A204.1 (cell line): Measurements from ENCODE around the gene DNAJC12.
A peak's percentile ranks its signal among the peaks of the same experiment; 100 is the strongest.
"Not testable (repeated sequence)": the region's sequence is repeated elsewhere in the genome, so short reads cannot be mapped to it uniquely, and the experiment has no call there.

ENCODE experiments used
- FAIRE-seq: peaks from 2 replicates; lab custom pipeline; 2012; peaks lifted over from hg19 to GRCh38; lab: Jason Lieb, UNC

The DNAJC12 gene

DNA sequence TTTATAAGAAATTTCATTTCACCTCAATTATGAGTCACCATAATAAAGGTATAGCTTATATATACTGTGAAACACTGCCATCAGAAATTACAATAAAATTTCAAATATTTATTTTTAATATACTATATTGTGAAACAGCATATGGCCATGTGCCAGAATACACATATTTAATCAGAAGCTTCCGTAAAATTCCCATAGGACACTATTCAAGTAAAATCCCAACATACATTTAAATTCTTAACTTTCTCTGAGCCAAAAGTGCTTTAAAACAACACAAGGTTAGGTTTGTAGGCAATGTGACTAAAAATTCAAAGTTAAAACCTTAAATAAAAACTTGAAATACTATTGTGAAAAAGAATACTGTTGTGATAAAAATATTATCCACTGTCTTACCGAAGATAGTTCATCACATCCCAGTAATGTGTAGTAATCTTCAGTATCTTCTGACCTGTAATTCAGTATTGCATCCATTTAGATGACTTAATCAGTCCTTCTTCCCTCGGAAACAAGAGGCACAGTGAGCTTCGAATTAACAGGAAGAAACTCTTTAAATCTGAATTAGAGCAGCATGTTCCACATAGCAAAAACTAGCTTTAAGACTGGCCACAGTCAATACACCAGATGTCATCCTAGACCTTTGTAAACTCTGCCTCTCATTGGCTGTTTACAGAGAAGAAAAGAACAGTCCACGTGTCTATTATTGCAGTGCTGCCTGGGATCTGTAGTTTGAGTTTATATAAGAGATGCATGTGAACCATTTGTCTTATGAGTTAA is at the start of gene DNAJC12:
Gene DNAJC12, minus strand, starts transcription at position 648 of the 774 bp plus-strand sequence. Its CDS starts 177 bp downstream, at position 471.
- FAIRE-seq, result no peak

DNA sequence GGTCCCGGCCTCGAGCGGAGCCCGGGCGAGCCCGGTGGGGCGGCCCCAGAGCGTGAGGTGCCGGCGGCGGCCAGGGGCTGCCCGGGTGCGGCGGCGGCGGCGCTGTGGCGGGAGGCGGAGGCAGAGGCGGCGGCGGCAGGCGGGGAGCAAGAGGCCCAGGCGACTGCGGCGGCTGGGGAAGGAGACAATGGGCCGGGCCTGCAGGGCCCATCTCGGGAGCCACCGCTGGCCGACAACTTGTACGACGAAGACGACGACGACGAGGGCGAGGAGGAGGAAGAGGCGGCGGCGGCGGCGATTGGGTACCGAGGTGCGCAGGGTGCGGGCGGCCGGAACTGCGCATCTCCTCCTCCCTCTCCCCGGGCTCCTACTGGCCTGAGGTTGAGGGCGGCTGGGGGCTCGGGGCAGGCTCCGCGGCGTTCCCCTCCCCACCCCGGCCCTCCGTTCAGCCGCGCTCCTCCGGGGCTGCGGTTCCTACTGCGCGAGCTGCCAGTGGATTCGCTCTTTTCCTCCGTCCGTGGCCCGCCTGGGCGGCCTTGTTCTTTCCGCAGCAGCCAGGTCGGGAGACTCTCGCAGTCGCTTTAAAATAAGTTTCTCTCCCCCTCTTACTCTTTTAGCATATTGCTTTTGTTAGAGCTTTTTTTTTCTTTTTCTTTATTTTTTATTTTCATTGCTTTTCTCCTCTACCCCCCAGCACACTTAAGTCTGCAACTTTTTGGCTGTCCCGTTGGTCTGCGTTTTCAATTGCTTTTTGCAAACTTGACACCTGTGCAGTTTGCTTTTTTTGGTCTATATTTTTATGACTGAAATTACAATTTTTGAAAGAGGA is 47.1 kb upstream of the DNAJC12 start:
- FAIRE-seq, result no peak

DNA sequence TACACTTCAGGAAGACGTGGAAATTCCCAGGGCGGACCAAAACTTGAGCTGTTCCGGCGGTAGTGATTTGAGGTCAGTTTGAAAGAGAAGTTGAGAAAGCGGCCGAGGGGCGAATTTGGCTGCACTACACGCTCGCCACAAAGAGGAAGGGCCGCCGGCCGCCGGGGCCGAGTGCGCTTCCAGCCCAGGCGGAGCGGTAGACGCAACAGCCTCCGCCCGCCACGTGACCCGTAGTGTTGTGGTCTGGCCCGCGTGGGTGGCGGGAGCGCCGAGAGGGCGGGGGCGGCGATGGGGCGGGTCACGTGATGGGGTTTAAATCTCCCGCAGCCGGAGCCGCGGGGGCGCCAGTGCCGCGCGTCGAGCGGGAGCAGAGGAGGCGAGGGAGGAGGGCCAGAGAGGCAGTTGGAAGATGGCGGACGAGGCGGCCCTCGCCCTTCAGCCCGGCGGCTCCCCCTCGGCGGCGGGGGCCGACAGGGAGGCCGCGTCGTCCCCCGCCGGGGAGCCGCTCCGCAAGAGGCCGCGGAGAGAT is 46.4 kb upstream of the DNAJC12 start, which contains the start of gene SIRT1:
Gene SIRT1, plus strand, starts transcription at position 344 of the 529 bp plus-strand sequence. Its CDS starts 66 bp downstream, at position 410.
- no peak for FAIRE-seq

DNA sequence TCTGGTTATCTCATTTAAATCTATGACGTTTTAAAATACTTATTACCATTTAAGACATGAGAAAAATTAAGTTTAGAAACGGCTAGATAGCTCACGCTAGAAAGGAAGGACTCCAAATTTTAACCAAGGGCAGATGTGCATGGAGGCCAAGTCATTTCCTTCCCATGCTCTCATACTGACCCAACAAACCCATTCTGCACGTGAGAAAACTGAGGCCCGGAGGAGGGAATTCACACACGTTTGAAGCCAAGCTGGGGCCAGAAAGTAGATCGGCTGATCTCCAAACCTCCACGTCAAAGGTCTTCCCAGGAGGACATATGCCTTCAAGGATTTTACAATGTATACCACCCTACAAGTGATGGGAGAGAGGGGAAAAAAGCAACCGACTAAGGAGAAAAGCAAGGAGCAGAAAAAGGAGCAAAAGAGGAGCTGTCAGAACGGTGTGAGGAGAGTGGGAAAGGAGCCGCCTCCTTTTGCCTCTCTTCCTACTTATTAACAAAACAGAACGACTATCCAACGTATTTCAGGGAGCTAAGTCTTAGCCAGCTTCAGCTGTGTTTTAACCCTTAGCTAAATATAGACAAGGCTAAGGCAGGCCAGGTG is 45.8 kb upstream of the DNAJC12 start:
- no peak for FAIRE-seq

DNA sequence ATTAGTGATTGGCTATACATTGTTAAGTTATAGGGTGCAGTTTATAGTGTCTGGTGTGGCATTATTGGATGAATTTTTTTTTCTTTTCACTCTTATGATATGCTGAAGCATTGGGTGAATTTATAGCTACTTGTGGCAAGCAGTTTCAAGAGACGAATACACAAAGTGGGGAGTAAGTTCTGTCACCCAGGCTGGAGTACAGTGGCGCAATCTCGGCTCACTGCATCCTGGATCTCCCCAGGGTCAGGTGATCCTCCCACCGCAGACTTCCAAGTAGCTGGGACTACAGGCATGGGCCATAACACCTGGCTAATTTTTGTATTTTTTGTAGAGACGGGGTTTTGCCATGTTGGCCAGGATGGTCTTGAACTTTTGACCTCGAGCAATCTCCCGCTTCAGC is 40.1 kb upstream of the DNAJC12 start:
- no peak for FAIRE-seq

DNA sequence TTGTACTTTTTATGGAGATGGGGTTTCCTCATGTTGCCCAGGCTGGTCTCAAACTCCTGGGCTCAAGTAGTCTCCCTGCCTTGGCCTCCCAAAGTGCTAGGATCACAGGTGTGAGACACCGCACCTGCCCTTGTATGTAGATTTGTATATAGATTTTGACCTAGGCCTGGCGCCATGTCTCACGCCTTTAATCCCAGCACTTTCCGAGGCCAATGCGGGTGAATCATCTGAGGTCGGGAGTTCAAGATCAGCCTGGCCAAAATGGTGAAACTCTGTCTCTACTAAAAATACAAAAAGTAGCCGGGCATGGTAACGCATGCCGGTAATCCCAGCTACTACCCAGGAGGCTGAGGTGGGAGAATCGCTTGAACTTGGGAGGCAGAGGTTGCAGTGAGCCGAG is 39.4 kb upstream of the DNAJC12 start:
- not testable (repeated sequence) for FAIRE-seq

DNA sequence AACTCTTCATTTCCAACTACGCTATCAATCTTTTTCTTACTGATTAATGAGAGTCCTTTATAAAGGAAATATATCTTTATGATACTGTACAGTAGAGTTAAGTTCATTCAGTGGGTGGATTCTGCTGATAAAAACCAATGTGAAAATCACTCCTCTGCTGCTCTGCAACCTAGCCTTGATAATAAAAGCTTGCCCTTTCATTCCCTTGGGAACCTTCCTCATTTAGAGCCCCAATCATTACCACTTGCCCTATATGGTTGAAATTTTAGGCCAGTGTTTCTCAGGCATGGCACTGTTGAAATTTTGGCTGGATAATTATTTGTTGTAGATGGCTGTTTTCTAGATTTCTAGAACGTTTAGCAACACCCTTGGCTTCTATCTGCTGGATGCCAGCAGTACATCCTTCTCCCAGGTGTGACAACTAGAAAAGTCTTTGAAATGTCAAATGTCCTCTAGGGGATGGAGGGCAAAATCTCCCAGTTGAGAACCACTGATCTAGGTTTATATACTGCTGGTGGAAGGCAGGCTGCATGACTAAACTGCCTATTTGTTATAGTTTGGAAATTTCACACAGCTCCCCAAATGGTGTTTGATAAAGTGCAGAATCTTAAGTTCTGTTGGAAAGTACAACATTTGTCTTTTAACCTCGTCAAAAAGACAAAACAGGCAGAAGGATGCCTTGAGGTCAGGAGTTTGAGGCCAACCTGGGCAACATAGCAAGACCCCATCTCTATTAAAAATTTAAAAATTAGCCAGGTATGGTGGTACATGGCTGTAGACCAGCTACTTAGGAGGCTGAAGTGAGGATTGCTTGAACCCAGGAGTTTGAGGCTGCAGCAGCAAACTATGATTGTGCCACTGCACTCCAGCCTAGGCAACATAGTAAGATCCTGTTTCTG is 37.6 kb upstream of the DNAJC12 start:
- FAIRE-seq, result no peak

DNA sequence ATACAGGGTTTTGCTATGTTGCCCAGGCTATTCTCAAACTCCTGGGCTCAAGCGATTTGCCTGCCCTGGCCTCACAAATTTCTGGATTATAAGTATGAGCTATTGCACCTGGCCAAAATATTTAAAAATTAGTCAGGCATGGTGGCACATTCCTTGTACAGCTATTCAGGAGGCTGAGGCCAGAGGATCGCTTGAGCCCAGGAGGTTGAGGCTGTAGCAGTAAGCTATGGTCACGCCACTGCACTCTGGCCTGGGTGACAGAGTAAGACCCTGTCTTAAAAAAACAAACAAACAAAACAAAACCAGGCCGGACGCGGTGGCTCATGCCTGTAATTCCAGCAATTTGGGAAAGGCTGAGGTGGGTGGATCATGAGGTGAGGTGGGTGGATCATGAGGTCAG is 32.0 kb upstream of the DNAJC12 start:
- no peak for FAIRE-seq

DNA sequence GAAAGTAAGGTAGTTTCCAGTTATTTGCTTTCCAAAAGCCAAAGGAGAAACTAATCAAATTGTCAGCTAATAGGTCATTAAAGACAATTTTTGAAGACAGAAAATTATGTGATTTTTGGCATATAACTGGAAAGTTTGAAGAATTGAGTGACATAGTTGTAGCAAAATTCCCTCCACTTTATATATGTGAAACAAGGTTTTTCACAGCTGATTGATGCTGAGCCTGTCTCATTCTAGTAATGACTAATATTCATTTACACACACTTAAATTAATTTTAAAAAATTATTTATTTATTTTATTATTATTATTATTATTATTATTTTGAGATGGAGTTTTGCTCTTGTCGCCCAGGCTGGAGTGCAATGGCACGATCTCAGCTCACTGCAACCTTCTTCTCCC is 30.1 kb upstream of the DNAJC12 start:
- no peak for FAIRE-seq

DNA sequence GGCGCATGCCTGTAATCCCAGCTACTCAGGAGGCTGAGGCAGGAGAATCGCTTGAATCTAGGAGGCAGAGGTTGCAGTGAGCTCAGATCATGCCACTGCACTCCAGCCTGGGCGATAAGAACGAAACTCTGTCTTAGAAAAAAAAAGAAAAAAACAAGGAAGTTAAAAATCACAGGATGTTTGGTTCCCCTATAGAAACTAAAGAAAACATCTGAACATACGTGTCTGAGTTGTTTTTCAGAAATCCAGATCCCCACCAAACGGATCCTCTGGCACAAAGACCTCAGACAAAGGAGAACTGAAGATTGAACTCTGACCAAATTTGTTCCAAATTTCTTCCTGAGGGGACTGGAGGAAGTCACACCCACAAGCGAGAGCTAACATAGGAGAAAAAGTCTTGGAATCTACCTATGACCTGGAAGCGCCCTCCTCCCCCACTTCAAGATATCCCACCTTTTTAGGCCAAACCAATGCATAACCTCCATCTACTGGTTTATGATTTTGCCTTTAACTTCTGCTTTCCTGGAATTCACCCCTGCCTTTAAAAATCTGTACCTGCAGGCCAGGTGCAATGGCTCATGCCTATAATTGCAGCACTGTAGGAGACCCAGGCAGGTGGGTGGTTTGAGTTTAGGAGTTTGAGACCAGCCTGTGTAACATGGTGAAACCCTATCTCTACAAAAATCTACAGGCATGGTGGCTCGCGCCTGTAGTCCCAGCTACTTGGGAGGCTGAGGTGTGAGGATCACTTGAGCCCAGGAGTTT is 26.8 kb upstream of the DNAJC12 start:
- no peak for FAIRE-seq

DNA sequence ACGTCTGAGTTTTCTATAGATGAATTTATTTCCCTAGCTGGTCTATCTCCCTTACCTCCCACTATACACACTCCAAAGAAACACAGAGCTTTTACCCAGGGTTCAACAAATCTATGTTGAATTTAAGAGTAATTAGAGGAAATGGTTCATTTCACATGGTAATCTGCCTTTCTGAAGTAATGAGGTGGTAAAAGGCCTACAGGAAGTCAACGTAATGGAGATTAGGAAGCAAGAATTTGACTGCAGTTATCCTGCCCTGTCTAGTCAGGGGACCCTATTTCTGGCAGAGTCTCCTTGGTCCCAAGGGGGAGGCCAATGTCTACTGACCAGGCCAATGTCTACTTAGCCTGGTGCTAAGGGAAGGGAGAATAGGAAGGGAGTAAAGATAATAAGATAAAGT is 25.1 kb upstream of the DNAJC12 start:
- FAIRE-seq, result no peak

DNA sequence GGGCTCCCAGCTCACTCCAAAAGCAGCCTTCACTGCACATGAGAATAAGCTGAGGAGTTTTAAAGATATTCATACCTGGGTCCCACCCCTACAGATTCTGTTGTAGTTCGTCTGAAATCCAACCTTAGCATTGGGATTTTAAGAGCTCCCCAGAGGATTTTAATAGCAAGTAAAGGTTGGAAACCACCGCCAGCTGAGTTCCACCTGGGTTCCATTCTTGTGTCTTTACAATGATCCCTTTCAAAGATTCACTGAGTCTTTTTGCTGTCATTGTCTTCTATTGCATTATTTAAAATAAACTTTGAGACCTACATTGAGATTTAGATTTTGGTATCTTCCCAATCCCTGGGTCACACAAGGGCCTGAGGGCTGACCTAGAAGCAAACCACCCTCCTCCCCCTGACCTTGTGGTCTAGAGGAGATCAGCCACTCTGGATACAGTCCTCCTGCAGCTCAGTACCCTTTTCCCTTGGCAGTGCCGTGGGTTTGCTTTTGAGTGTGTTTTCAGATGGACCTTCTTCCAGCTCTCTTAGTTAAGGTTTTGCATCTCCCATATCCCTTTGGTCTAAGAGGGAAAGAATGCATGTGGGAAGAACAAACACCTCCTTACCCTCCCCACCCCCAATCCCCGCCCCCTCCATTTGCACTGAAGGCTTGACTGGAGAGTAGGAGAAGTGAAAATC is 23.9 kb upstream of the DNAJC12 start:
- no peak for FAIRE-seq

DNA sequence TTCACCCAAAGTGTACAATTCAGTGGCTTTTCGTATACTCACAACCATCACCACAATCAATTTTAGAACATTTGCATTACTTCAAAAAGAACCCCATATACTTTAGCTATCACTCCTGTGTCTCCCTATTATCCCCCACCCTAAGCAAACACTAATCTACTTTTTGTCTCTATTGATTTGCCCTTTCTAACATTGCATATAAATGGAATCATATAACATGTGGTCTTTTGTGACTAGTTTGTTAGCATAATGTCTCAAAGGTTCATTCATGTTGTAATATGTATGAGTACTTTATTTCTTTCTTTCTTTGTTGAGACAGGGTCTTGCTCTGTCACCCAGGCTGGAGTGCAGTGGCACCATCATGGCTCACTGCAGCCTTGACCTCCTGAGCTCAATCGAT is 21.0 kb upstream of the DNAJC12 start:
- no peak for FAIRE-seq

DNA sequence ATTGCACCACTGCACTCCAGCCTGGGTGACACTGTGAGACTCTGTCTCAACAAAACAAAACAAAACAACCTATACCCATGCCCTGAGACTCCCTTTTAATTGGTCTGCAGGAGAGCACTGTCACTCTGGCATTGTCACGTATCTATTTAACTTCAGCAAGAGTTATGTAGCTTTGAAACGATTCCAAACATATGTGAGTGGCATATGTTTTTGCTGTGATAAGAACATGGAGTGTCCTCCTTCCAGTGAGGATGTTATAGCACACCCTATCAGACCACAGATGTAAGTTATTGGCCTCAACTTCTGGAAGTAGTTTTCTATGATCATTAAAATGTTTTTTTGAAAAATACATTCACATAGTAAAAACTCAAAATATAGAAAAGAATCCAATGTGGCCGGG is 15.5 kb upstream of the DNAJC12 start:
- no peak for FAIRE-seq

DNA sequence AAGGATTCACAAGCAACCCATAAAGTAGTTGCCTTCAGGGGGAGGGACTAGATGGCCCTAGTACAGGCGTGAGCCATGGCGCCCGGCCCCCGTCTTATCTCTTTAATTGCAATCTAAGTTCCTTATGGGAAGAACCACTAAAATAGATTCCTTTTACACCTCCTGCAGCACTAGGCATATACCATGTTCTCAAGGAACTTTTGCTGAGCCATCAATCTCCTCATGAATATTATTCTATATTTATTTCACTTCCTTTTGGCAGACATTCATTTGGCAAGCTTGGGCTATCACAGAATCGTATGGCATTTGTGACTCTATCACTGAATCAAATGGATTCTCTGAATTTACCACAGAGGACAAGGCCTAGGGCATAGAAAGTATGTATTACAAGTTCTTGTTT is 14.8 kb upstream of the DNAJC12 start:
- FAIRE-seq, result no peak

DNA sequence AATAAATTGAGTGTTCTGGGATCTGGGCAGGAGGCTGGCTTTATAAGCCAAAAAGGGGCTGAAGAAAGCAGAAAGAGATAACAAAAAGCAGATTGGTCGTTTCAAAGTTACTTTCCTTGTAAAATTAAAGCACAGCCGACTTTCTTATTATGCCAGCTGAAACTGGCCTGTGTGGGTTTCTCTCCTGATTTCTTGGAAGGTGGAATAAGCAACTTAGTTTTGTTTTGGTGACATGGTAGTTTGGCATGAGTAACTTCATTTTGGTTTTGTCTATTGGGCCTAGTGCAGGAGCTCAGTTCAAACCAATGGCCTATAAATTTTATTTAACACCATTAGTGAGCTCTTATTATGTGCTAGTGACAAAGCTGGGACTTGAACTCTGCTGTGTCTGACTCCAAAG is 13.2 kb upstream of the DNAJC12 start:
- FAIRE-seq, result no peak

DNA sequence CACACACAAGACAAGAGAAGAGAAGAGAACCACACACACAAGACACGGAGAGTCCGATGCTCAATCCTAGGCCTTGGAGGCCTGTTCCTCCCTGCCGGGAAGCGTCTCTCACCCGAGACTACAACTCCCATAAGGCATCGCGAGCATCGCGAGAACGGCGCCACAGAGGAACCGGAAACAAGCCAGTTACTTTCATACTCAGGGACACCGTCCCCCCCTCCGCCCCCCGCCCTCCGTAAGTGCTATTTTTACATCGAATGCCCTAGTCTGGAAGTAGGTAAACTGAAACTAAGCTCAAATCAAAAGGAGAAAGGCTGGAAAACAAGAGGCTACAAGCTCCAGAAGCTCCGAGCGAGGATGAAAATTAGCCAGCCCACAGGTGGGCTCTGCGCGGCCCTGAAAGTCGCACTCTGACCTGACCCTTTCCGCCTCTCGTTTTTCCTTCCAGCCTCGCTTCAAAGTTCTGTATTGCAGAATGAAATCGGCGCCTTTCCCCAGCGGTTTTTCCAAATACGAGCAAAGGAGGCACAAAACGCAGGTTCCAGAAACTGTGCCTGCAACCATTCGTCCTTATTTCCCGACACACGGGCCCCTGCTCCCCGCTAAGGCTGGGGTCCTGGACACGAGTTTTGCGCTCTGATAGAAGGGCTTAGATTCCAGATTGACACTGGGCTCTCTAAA is 11.5 kb upstream of the DNAJC12 start:
- peak; percentile 48 for FAIRE-seq

DNA sequence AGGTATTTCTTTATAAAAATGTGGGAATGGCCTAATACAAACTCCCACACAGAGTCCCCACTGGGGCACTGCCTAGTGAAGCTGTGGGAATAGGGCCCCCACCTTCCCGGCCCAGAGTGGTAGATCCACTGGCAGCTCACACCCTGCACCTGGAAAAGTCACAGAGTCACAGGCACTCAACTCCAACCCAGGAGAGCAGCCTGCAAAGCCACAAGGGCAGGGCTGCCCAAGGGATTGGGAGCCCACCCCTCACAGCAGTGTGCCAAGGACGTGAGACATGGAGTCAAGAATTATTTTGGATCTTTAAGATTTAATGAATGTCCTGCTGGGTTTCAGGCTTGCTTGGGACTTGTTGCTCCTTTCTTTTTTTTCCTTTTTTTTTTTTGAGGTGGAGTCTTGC is 5.3 kb upstream of the DNAJC12 start:
- FAIRE-seq, result no peak

DNA sequence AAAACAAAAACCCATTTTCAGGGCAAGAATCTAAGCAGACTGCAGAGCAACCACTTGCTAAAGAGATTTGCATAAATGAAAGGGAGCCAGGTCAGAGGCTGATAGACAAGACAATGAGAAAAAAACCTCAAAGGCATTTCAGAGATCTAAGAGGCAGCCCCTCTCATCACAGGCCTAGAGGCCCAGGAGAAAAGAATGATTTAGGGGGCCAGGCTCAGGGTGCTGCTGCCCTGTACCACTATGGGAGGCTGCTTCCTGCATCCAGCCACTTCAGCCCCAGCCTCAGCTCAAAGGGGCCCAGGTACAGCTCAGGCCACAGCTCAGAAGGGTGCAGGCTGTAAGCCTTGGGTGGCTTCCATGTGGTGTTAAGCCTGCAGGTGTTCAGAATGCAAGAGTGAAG is 3.7 kb upstream of the DNAJC12 start:
- no peak for FAIRE-seq

DNA sequence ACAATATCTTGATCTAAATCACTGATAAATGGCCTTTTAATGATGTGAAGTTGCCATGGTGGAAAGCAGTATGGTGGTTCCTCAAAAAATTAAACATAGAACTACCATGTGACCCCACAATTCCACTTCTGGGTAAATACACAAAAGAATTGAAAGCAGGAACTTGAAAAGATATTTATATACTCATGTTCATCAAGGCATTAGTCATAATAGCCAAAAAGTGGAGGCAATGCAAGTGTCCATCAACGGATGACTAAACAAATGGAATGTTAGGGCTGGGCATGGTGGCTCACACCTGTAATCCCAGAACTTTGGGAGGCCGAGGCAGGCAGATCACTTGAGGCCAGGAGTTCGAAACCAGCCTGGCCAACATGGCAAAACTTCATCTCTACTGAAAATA is 2.0 kb upstream of the DNAJC12 start:
- no peak for FAIRE-seq
